ENCODE results near the gene ADAM12. TPM values are rescaled to one million over a fixed set of nuclear protein-coding genes. Genes with fewer than 3 reads are reported as not detected.
A peak's percentile ranks its signal among the peaks of the same experiment; 100 is the strongest.

Gene ADAM12
- total RNA-seq, 1 donor from 2014 or later = 100 TPM

GRCh38 chr10:126198681-126199080 is 189.6 kb downstream of the ADAM12 start:
- Histone ChIP-seq H3K4me3 (ENCODE audit: insufficient read depth, low read depth, low read length) (no peak overlapping the region), H3K79me2 (ENCODE audit: insufficient read depth, low read length) (peaks cover 58% of the 10 kb centered on the region), H3K27ac (ENCODE audit: low read depth, low read length) (peak overlapping the region; percentile 93), H3K9ac (ENCODE audit: low read length) (peak overlapping the region; percentile 68), H2AFZ (ENCODE audit: low read depth, low read length) (no peak overlapping the region), H3K36me3 (ENCODE audit: insufficient read depth, low read length) (no peaks in the 10 kb centered on the region), H4K20me1 (ENCODE audit: insufficient read depth, low read length) (no peaks in the 10 kb centered on the region), H3K27me3 (ENCODE audit: insufficient read depth, low read length) (no peaks in the 10 kb centered on the region), H3K4me1 (ENCODE audit: insufficient read depth, low read length) (peaks cover 23% of the 10 kb centered on the region), H3K4me2 (ENCODE audit: low read length) (peak overlapping the region; percentile 66), H3K9me3 (ENCODE audit: insufficient read depth, low read depth, low read length) (no peaks in the 10 kb centered on the region)
- TF ChIP-seq CTCF (IDR thresholded peaks at IDR 0.05; ENCODE audit: insufficient read depth, low read depth, low read length) = no peak
- no peak for TF ChIP-seq EZH2 (IDR thresholded peaks at IDR 0.05; ENCODE audit: insufficient read depth, low read length)
- DNase-seq (ENCODE audit: low read depth) (peak; percentile 43), FAIRE-seq (no peak)
- Mint-ChIP-seq H3K9me3 (ENCODE audit: unreplicated experiment) (no peaks in the 10 kb centered on the region), H3K27ac (ENCODE audit: unreplicated experiment) (no peak overlapping the region), H3K4me1 (ENCODE audit: low read depth, unreplicated experiment) (peaks cover 18% of the 10 kb centered on the region), H3K4me3 (ENCODE audit: unreplicated experiment) (no peak overlapping the region), H3K27me3 (ENCODE audit: low read depth, unreplicated experiment) (no peaks in the 10 kb centered on the region), H3K36me3 (ENCODE audit: low read depth, unreplicated experiment) (peaks cover 9% of the 10 kb centered on the region)

- H3K4me1 ChIP-seq (ENCODE audit: insufficient read depth, low read length) = peaks cover 23% of the 10 kb centered on the region
- Mint-ChIP-seq H3K36me3 (ENCODE audit: low read depth, unreplicated experiment) (peaks cover 9% of the 10 kb centered on the region), H3K27ac (ENCODE audit: unreplicated experiment) (no peak overlapping the region), H3K9me3 (ENCODE audit: unreplicated experiment) (no peaks in the 10 kb centered on the region), H3K27me3 (ENCODE audit: low read depth, unreplicated experiment) (no peaks in the 10 kb centered on the region), H3K4me3 (ENCODE audit: unreplicated experiment) (no peak overlapping the region), H3K4me1 (ENCODE audit: low read depth, unreplicated experiment) (peaks cover 18% of the 10 kb centered on the region)
- DNase-seq (ENCODE audit: low read depth) (no peak), FAIRE-seq (no peak)
- no peak overlapping the region for H3K27ac ChIP-seq (ENCODE audit: low read depth, low read length)
- no peaks in the 10 kb centered on the region for H3K9me3 ChIP-seq (ENCODE audit: insufficient read depth, low read depth, low read length)
- no peak overlapping the region for H3K4me3 ChIP-seq (ENCODE audit: insufficient read depth, low read depth, low read length)
- H2AFZ ChIP-seq (ENCODE audit: low read depth, low read length) = no peak overlapping the region
- no peaks in the 10 kb centered on the region for H3K27me3 ChIP-seq (ENCODE audit: insufficient read depth, low read length)
- no peaks in the 10 kb centered on the region for H3K36me3 ChIP-seq (ENCODE audit: insufficient read depth, low read length)
- TF ChIP-seq CTCF (IDR thresholded peaks at IDR 0.05; ENCODE audit: insufficient read depth, low read depth, low read length) (no peak), EZH2 (IDR thresholded peaks at IDR 0.05; ENCODE audit: insufficient read depth, low read length) (no peak)
- no peak overlapping the region for H3K4me2 ChIP-seq (ENCODE audit: low read length)
- H4K20me1 ChIP-seq (ENCODE audit: insufficient read depth, low read length) = no peaks in the 10 kb centered on the region
- no peak overlapping the region for H3K9ac ChIP-seq (ENCODE audit: low read length)
- H3K79me2 ChIP-seq (ENCODE audit: insufficient read depth, low read length) = peaks cover 61% of the 10 kb centered on the region
Measured at GRCh38 chr10:126197036-126197543, 191.2 kb downstream of the ADAM12 start.

- FAIRE-seq (no peak), DNase-seq (ENCODE audit: low read depth) (no peak)
- no peak overlapping the region for H3K9ac ChIP-seq (ENCODE audit: low read length)
- H3K9me3 ChIP-seq (ENCODE audit: insufficient read depth, low read depth, low read length) = no peaks in the 10 kb centered on the region
- Mint-ChIP-seq H3K9me3 (ENCODE audit: unreplicated experiment) (no peaks in the 10 kb centered on the region), H3K27me3 (ENCODE audit: low read depth, unreplicated experiment) (no peaks in the 10 kb centered on the region), H3K36me3 (ENCODE audit: low read depth, unreplicated experiment) (peaks cover 9% of the 10 kb centered on the region), H3K4me3 (ENCODE audit: unreplicated experiment) (no peak overlapping the region), H3K4me1 (ENCODE audit: low read depth, unreplicated experiment) (peaks cover 18% of the 10 kb centered on the region), H3K27ac (ENCODE audit: unreplicated experiment) (no peak overlapping the region)
- no peaks in the 10 kb centered on the region for H3K27me3 ChIP-seq (ENCODE audit: insufficient read depth, low read length)
- peaks cover 23% of the 10 kb centered on the region for H3K4me1 ChIP-seq (ENCODE audit: insufficient read depth, low read length)
- H3K36me3 ChIP-seq (ENCODE audit: insufficient read depth, low read length) = no peaks in the 10 kb centered on the region
- no peaks in the 10 kb centered on the region for H4K20me1 ChIP-seq (ENCODE audit: insufficient read depth, low read length)
- H3K4me3 ChIP-seq (ENCODE audit: insufficient read depth, low read depth, low read length) = no peak overlapping the region
- H3K27ac ChIP-seq (ENCODE audit: low read depth, low read length) = no peak overlapping the region
- TF ChIP-seq EZH2 (IDR thresholded peaks at IDR 0.05; ENCODE audit: insufficient read depth, low read length) = no peak
- TF ChIP-seq CTCF (IDR thresholded peaks at IDR 0.05; ENCODE audit: insufficient read depth, low read depth, low read length) = no peak
- no peak overlapping the region for H3K4me2 ChIP-seq (ENCODE audit: low read length)
- peaks cover 58% of the 10 kb centered on the region for H3K79me2 ChIP-seq (ENCODE audit: insufficient read depth, low read length)
- no peak overlapping the region for H2AFZ ChIP-seq (ENCODE audit: low read depth, low read length)
Measured at GRCh38 chr10:126196281-126196680, 192.0 kb downstream of the ADAM12 start.

Measured in astrocyte (in vitro differentiated cells and primary cell).